Neural progenitor cell (in vitro differentiated cells): ENCODE measurements around the gene NOX5.

Experiments
- CTCF ChIP-seq: fragments of 200-600 bp; sonication (generic); IDR thresholded peaks from 2 replicates; pipeline ENCODE4 v1.5.1; 2017; ENCODE audit warnings: antibody characterized with exemption, mild to moderate bottlenecking
- EZH2 ChIP-seq: fragments of 200-600 bp; sonication (generic); IDR thresholded peaks from 2 replicates; pipeline ENCODE4 v1.6.1; 2017; ENCODE audit warnings: antibody characterized with exemption, mild to moderate bottlenecking, moderate library complexity

- no peak for TF ChIP-seq CTCF
- TF ChIP-seq EZH2, result no peak
Measured at GRCh38 chr15:69014454-69014853, at the start of gene NOX5.
